H9 (cell line): Measurements from ENCODE around the gene ENC1. TPM values are rescaled to one million over a fixed set of nuclear protein-coding genes. Genes with fewer than 3 reads are reported as not detected.

Experiments
- DNase-seq: peaks from one replicate; pipeline ENCODE4 v3.0.0-alpha.2; 2017
- H2AFZ ChIP-seq: one replicate; pipeline ENCODE4 v1.6.1; 2013; ENCODE audit warnings: mild to moderate bottlenecking, low read length, control low read depth, moderate library complexity
- H2AK5ac ChIP-seq: 2 replicates; pipeline ENCODE4 v1.6.1; 2013; ENCODE audit warnings: low read length, control low read depth, mixed read lengths; ENCODE audit not compliant: insufficient read length
- H2BK120ac ChIP-seq: one replicate; pipeline ENCODE4 v1.6.1; 2013; ENCODE audit warnings: low read depth, mild to moderate bottlenecking, low read length, control low read depth, inconsistent platforms; ENCODE audit not compliant: poor library complexity, severe bottlenecking
- H2BK12ac ChIP-seq: 2 replicates; pipeline ENCODE4 v1.6.1; 2013; ENCODE audit warnings: low read length, control low read depth, mixed read lengths, low read depth; ENCODE audit not compliant: insufficient read length
- H2BK15ac ChIP-seq: 2 replicates; pipeline ENCODE4 v1.6.1; 2013; ENCODE audit warnings: low read depth, low read length, control low read depth
- H2BK20ac ChIP-seq: one replicate; pipeline ENCODE4 v1.6.1; 2013; ENCODE audit warnings: low read depth, mild to moderate bottlenecking, low read length, control low read depth, inconsistent platforms; ENCODE audit not compliant: poor library complexity, severe bottlenecking
- H2BK5ac ChIP-seq: 2 replicates; pipeline ENCODE4 v1.6.1; 2013; ENCODE audit warnings: low read length, control low read depth, mixed read lengths; ENCODE audit not compliant: insufficient read length
- H3K14ac ChIP-seq: 2 replicates; pipeline ENCODE4 v1.6.1; 2013; ENCODE audit warnings: low read length, control low read depth; ENCODE audit not compliant: insufficient read depth
- H3K18ac ChIP-seq: 2 replicates; pipeline ENCODE4 v1.6.1; 2013; ENCODE audit warnings: low read depth, mild to moderate bottlenecking, mixed read lengths, low read length, control low read depth; ENCODE audit not compliant: insufficient read length
- H3K23ac ChIP-seq: 2 replicates; pipeline ENCODE4 v1.6.1; 2013; ENCODE audit warnings: low read length, control low read depth, mixed read lengths, low read depth; ENCODE audit not compliant: insufficient read length
- H3K23me2 ChIP-seq: 2 replicates; pipeline ENCODE4 v1.6.1; 2013; ENCODE audit warnings: low read depth, mild to moderate bottlenecking, mixed read lengths, low read length, control low read depth; ENCODE audit not compliant: insufficient read length, poor library complexity, severe bottlenecking
- H3K27ac ChIP-seq: 2 replicates; pipeline ENCODE4 v1.5.1; 2013; ENCODE audit warnings: low read length, control low read depth, mixed read lengths, low read depth; ENCODE audit not compliant: insufficient read length
- H3K27me3 ChIP-seq: 2 replicates; pipeline ENCODE4 v1.6.1; 2013; ENCODE audit warnings: low read length, control low read depth, inconsistent platforms; ENCODE audit not compliant: insufficient read depth
- H3K4ac ChIP-seq: 2 replicates; pipeline ENCODE4 v1.6.1; 2013; ENCODE audit warnings: low read depth, mild to moderate bottlenecking, control low read depth, inconsistent platforms, low read length, moderate library complexity
- H3K4me1 ChIP-seq: 2 replicates; pipeline ENCODE4 v1.6.1; 2013; ENCODE audit warnings: low read length, control low read depth, inconsistent platforms; ENCODE audit not compliant: insufficient read depth
- H3K4me2 ChIP-seq: 2 replicates; pipeline ENCODE4 v1.6.1; 2013; ENCODE audit warnings: low read length, control low read depth, mixed read lengths; ENCODE audit not compliant: insufficient read length, insufficient read depth
- H3K56ac ChIP-seq: 2 replicates; pipeline ENCODE4 v1.6.1; 2013; ENCODE audit warnings: low read depth, mild to moderate bottlenecking, mixed read lengths, low read length, control low read depth; ENCODE audit not compliant: insufficient read length
- H3K79me1 ChIP-seq: 2 replicates; pipeline ENCODE4 v1.6.1; 2013; ENCODE audit warnings: low read depth, mild to moderate bottlenecking, moderate library complexity, low read length, control low read depth, inconsistent platforms; ENCODE audit not compliant: insufficient read depth, poor library complexity, severe bottlenecking
- H3K79me2 ChIP-seq: 2 replicates; pipeline ENCODE4 v1.6.1; 2013; ENCODE audit warnings: low read length, control low read depth, inconsistent platforms; ENCODE audit not compliant: insufficient read depth
- H3K9ac ChIP-seq: 2 replicates; pipeline ENCODE4 v1.6.1; 2013; ENCODE audit warnings: low read length, control low read depth, mixed read lengths; ENCODE audit not compliant: insufficient read length; ENCODE audit errors: extremely low read depth
- H3K9me3 ChIP-seq: one replicate; pipeline ENCODE4 v1.6.1; 2013; ENCODE audit warnings: low read depth, low read length, inconsistent platforms; ENCODE audit not compliant: control insufficient read depth
- H3T11ph ChIP-seq: one replicate; pipeline ENCODE4 v1.6.1; 2013; ENCODE audit warnings: mild to moderate bottlenecking, low read length, control low read depth, inconsistent platforms
- H4K20me1 ChIP-seq: one replicate; pipeline ENCODE4 v1.6.1; 2013; ENCODE audit not compliant: control insufficient read depth, insufficient read length, insufficient read depth
- H4K5ac ChIP-seq: 2 replicates; pipeline ENCODE4 v1.6.1; 2013; ENCODE audit warnings: low read depth, mild to moderate bottlenecking, mixed read lengths, low read length, control low read depth; ENCODE audit not compliant: insufficient read length
- H4K8ac ChIP-seq: replicated peaks from 2 replicates; pipeline ENCODE4 v1.6.1; 2013; ENCODE audit warnings: low read length, control low read depth, mixed read lengths, low read depth; ENCODE audit not compliant: insufficient read length
- H4K91ac ChIP-seq: 2 replicates; pipeline ENCODE4 v1.6.1; 2013; ENCODE audit warnings: low read depth, mild to moderate bottlenecking, moderate library complexity, mixed read lengths, low read length, control low read depth; ENCODE audit not compliant: insufficient read length
- H3K27ac Mint-ChIP-seq, 3 experiments: 2 replicates in 2 of 3; 3 replicates in 1 of 3; pipeline ENCODE4 v1.8.0; 2020 to 2021; ENCODE audit warnings: mixed read lengths in 3 of 3, mild to moderate bottlenecking in 1 of 3, moderate library complexity in 1 of 3
- H3K27me3 Mint-ChIP-seq: 2 replicates; pipeline ENCODE4 v1.8.0; 2021; ENCODE audit warnings: low read depth, mild to moderate bottlenecking, moderate library complexity, mixed read lengths
- H3K36me3 Mint-ChIP-seq, 3 experiments: 2 replicates in 2 of 3; 3 replicates in 1 of 3; pipeline ENCODE4 v1.8.0; 2020 to 2021; ENCODE audit warnings: low read depth in 3 of 3, mixed read lengths in 3 of 3; ENCODE audit not compliant: insufficient read depth in 1 of 3
- H3K4me1 Mint-ChIP-seq, 2 experiments: 2 replicates each; pipeline ENCODE4 v1.8.0; 2020; ENCODE audit warnings: mixed read lengths in 2 of 2
- H3K4me3 Mint-ChIP-seq, 2 experiments: 2 replicates in 1 of 2; 3 replicates in 1 of 2; pipeline ENCODE4 v1.8.0; 2020 to 2021; ENCODE audit warnings: mild to moderate bottlenecking in 2 of 2, mixed read lengths in 2 of 2, moderate library complexity in 1 of 2
- H3K9me3 Mint-ChIP-seq, 2 experiments: 2 replicates in 1 of 2; 3 replicates in 1 of 2; pipeline ENCODE4 v1.8.0; 2020; ENCODE audit warnings: mild to moderate bottlenecking in 2 of 2, mixed read lengths in 2 of 2, moderate library complexity in 1 of 2
- CTCF ChIP-seq: fragments of 200-600 bp; sonication (generic); conservative IDR thresholded peaks from 3 replicates; pipeline ENCODE4 v1.8.0; 2021; ENCODE audit warnings: antibody characterized with exemption, mild to moderate bottlenecking
- WGBS: extraction: QIAGEN DNeasy Blood & Tissue Kit; methylation state at CpG from one replicate; pipeline ENCODE4 v1.1.7; 2013; ENCODE audit warnings: missing lambda C conversion rate, low lambda C conversion rate, mixed read lengths; ENCODE audit not compliant: insufficient read length; ENCODE audit errors: extremely low coverage; 5-methylcytosine and 5-hydroxymethylcytosine counted together
- total RNA-seq: library from RNA; stranded (reverse); gene quantifications from 2 replicates; pipeline ENCODE4 v1.2.1, GENCODE V29; 2021

The ENC1 gene
- total RNA-seq, 1 experiment from 2014 or later, result 14.4 TPM

GRCh38 chr5:74638970-74639806, 1.3 kb downstream of the ENC1 start:
- H2AFZ ChIP-seq, result no peak overlapping the region
- peak overlapping the region; percentile 86 to 98 for H3K4me3 Mint-ChIP-seq

More at GRCh38 chr5:74638970-74639806, 1.3 kb downstream of the ENC1 start:
- H3K27me3 Mint-ChIP-seq, result peaks cover 56% of the 10 kb centered on the region
- Histone ChIP-seq H2BK5ac (no peak overlapping the region), H4K20me1 (no peaks in the 10 kb centered on the region), H3K23ac (no peak overlapping the region), H3K14ac (no peak overlapping the region), H2BK15ac (no peak overlapping the region), H4K8ac (no peak overlapping the region), H3K56ac (no peak overlapping the region), H4K5ac (no peak overlapping the region), H3K4ac (no peak overlapping the region), H2BK12ac (no peak overlapping the region), H3K4me2 (peak overlapping the region; percentile 96), H3K79me1 (no peaks in the 10 kb centered on the region), H2AK5ac (no peak overlapping the region), H2BK120ac (no peak overlapping the region), H3K9ac (peak overlapping the region; percentile 52), H3K79me2 (peaks cover 5% of the 10 kb centered on the region; the same call in 1 of the 2 replicates), H2BK20ac (no peak overlapping the region), H3K23me2 (peaks cover 27% of the 10 kb centered on the region), H4K91ac (no peak overlapping the region), H3K4me1 (peaks cover 4% of the 10 kb centered on the region; the same call in 1 of the 2 replicates), H3K9me3 (no peaks in the 10 kb centered on the region), H3K18ac (no peak overlapping the region), H3K27ac (no peak overlapping the region), H3T11ph (no peak overlapping the region), H3K27me3 (peaks cover 3% of the 10 kb centered on the region; the same call in 1 of the 2 replicates)
- DNase-seq, result no peak
- H3K27ac Mint-ChIP-seq, result no peak overlapping the region
- WGBS, result no CpG with 5 or more reads among the region's 10 CpGs
- H3K36me3 Mint-ChIP-seq, result peaks cover 18 to 26% (median 19%) of the 10 kb centered on the region in 3 experiments
- TF ChIP-seq CTCF, result no peak
- peaks cover 21 to 26% of the 10 kb centered on the region in 2 experiments for H3K4me1 Mint-ChIP-seq
- H3K9me3 Mint-ChIP-seq, result no peaks in the 10 kb centered on the region
